Peyer's patch (tissue), 4 donors: ENCODE measurements around the gene FERD3L.

ENCODE experiments used
- POLR2A ChIP-seq, 2 donors: fragments of 450-650 bp; IDR thresholded peaks; one replicate each; pipeline ENCODE4 v1.5.1; 2017; ENCODE audit warnings: antibody characterized with exemption in 2 of 2, mild to moderate bottlenecking in 2 of 2, moderate library complexity in 2 of 2
- TF ChIP-seq, protein P1 (sequence below), 6 experiments: fragments of 450-650 bp in 4 of 6; fragments of 200-600 bp in 2 of 6; sonication (generic) in 1 of 6; IDR thresholded peaks; one replicate each; pipeline ENCODE4 v1.5.1; 2017 to 2019; ENCODE audit warnings: antibody characterized with exemption in 6 of 6, mild to moderate bottlenecking in 3 of 6, moderate library complexity in 1 of 6

DNA sequence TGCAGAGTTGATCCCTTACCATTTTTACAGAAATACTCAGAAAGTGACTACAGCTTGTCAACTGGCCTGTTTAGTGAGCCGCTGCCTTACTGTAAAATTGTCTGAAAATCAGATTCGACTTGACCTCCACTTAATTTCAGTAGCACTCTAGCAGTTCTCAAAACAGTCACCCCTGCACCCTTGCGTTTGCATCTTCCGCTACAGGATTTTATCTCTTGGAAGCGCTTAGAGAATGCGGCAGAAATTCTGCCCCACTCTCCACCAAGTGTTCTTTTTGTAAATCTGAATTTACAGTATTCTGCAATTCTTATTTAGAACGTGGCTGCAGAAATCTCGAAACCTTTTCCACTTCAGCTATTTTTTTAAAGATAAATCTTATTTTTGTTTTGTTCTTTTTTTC, 25.8 kb downstream of the FERD3L start:
- no peak for TF ChIP-seq POLR2A (IDR thresholded peaks at IDR 0.05)
- TF ChIP-seq, protein P1, sequence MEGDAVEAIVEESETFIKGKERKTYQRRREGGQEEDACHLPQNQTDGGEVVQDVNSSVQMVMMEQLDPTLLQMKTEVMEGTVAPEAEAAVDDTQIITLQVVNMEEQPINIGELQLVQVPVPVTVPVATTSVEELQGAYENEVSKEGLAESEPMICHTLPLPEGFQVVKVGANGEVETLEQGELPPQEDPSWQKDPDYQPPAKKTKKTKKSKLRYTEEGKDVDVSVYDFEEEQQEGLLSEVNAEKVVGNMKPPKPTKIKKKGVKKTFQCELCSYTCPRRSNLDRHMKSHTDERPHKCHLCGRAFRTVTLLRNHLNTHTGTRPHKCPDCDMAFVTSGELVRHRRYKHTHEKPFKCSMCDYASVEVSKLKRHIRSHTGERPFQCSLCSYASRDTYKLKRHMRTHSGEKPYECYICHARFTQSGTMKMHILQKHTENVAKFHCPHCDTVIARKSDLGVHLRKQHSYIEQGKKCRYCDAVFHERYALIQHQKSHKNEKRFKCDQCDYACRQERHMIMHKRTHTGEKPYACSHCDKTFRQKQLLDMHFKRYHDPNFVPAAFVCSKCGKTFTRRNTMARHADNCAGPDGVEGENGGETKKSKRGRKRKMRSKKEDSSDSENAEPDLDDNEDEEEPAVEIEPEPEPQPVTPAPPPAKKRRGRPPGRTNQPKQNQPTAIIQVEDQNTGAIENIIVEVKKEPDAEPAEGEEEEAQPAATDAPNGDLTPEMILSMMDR (IDR thresholded peaks at IDR 0.05), result no peak
